ENCODE data around the gene SRGAP3.

- TF ChIP-seq CTCF (IDR thresholded peaks at IDR 0.05) (no peak), POLR2AphosphoS5 (IDR thresholded peaks at IDR 0.05) (no peak), POLR2A (IDR thresholded peaks at IDR 0.05) (no peak), EP300 (IDR thresholded peaks at IDR 0.05) (no peak)
Observed at GRCh38 chr3:9056581-9056980, 192.9 kb downstream of the SRGAP3 start.
